Upper lobe of right lung (tissue), 1 donor: Measurements from ENCODE around the gene TUG1. TPM values are rescaled to one million over a fixed set of nuclear protein-coding genes. Genes with fewer than 3 reads are reported as not detected.

ENCODE experiments used
- ATAC-seq: fragments of 200-7000 bp; cut with Tn5 transposase; one replicate; pipeline ENCODE4 v1.9.1; 2020; ENCODE audit warnings: mild to moderate bottlenecking, moderate library complexity
- DNase-seq: peaks from one replicate; pipeline ENCODE4 v3.0.0-alpha.2; 2020
- H3K27ac ChIP-seq: fragments of 200-600 bp; one replicate; pipeline ENCODE4 v1.8.0; 2022
- H3K27me3 ChIP-seq: fragments of 200-600 bp; one replicate; pipeline ENCODE4 v1.8.0; 2022; ENCODE audit warnings: mild to moderate bottlenecking
- H3K36me3 ChIP-seq: fragments of 200-600 bp; one replicate; pipeline ENCODE4 v1.8.0; 2022
- H3K4me1 ChIP-seq: fragments of 200-600 bp; one replicate; pipeline ENCODE4 v1.8.0; 2022
- H3K4me3 ChIP-seq: fragments of 200-600 bp; one replicate; pipeline ENCODE4 v1.8.0; 2022; ENCODE audit warnings: mild to moderate bottlenecking
- H3K9me3 ChIP-seq: fragments of 200-600 bp; one replicate; pipeline ENCODE4 v1.8.0; 2022
- CTCF ChIP-seq: fragments of 200-600 bp; IDR thresholded peaks from one replicate; pipeline ENCODE4 v1.8.0; 2022; ENCODE audit warnings: antibody characterized with exemption
- intact Hi-C: fragments of 100-400 bp; cut with DNase I; formaldehyde crosslinking; loops from one replicate; pipeline ENCODE4 v1.11.0; 2022
- total RNA-seq: library from RNA; stranded (reverse); fragmentation: NEBNext Ultra II Directional; extraction: Animal tissue kit (Norgen Biotek cat#: 25700); gene quantifications from one replicate; pipeline ENCODE4 v1.2.1, GENCODE V29; 2021
- donor health status: DM: no; HTN: yes; CAD: no; lungs with severe emphysema.

Gene TUG1
- total RNA-seq, 1 donor from 2014 or later, result 71.8 TPM

- Histone ChIP-seq H3K36me3 (peaks cover 92% of the 10 kb centered on the region), H3K4me1 (no peaks in the 10 kb centered on the region), H3K4me3 (no peak overlapping the region), H3K27me3 (no peaks in the 10 kb centered on the region), H3K27ac (no peak overlapping the region), H3K9me3 (no peaks in the 10 kb centered on the region)
- DNase-seq, result no peak
- intact Hi-C loops, result no loop called here
- TF ChIP-seq CTCF, result no peak
- no peak for ATAC-seq
Observed at GRCh38 chr22:30930228-30930627, 38.8 kb upstream of the TUG1 start.

- no peaks in the 10 kb centered on the region for H3K27me3 ChIP-seq
- no peak overlapping the region for H3K4me3 ChIP-seq
- H3K27ac ChIP-seq, result no peak overlapping the region
- peaks cover 99% of the 10 kb centered on the region for H3K36me3 ChIP-seq
- no peaks in the 10 kb centered on the region for H3K4me1 ChIP-seq
- intact Hi-C loops, result no loop called here
- no peak for ATAC-seq
- no peak for TF ChIP-seq CTCF
- no peaks in the 10 kb centered on the region for H3K9me3 ChIP-seq
- no peak for DNase-seq
Observed at GRCh38 chr22:30931541-30932300, 37.3 kb upstream of the TUG1 start.

- intact Hi-C loops, result no loop called here
- TF ChIP-seq CTCF, result no peak
- Histone ChIP-seq H3K27me3 (no peaks in the 10 kb centered on the region), H3K9me3 (no peaks in the 10 kb centered on the region), H3K27ac (no peak overlapping the region), H3K4me1 (no peaks in the 10 kb centered on the region), H3K36me3 (peaks cover 100% of the 10 kb centered on the region), H3K4me3 (no peak overlapping the region)
- DNase-seq (no peak), ATAC-seq (no peak)
Observed at GRCh38 chr22:30932661-30933060, 36.4 kb upstream of the TUG1 start.

- no peaks in the 10 kb centered on the region for H3K4me1 ChIP-seq
- peaks cover 100% of the 10 kb centered on the region for H3K36me3 ChIP-seq
- intact Hi-C loops, result no loop called here
- ATAC-seq (no peak), DNase-seq (no peak)
- H3K27me3 ChIP-seq, result no peaks in the 10 kb centered on the region
- H3K9me3 ChIP-seq, result no peaks in the 10 kb centered on the region
- no peak overlapping the region for H3K27ac ChIP-seq
- H3K4me3 ChIP-seq, result no peak overlapping the region
- TF ChIP-seq CTCF, result no peak
Observed at GRCh38 chr22:30933457-30933856, 35.6 kb upstream of the TUG1 start.

GRCh38 chr22:30934053-30934452 lies 35.0 kb upstream of the TUG1 start:
- peaks cover 100% of the 10 kb centered on the region for H3K36me3 ChIP-seq
- no peak for DNase-seq
- no peaks in the 10 kb centered on the region for H3K27me3 ChIP-seq
- intact Hi-C loops, result no loop called here
- no peak overlapping the region for H3K27ac ChIP-seq
- ATAC-seq, result no peak
- no peak for TF ChIP-seq CTCF
- H3K4me3 ChIP-seq, result no peak overlapping the region
- no peaks in the 10 kb centered on the region for H3K9me3 ChIP-seq
- H3K4me1 ChIP-seq, result no peaks in the 10 kb centered on the region
